HepG2 (cell line): ENCODE results near the gene BUB1B. TPM values are rescaled to one million over a fixed set of nuclear protein-coding genes. Genes with fewer than 3 reads are reported as not detected.
A peak's percentile ranks its signal among the peaks of the same experiment; 100 is the strongest.

Experiments used
- ATAC-seq: fragments of 200-7000 bp; cut with Tn5 transposase; 3 replicates; pipeline ENCODE4 v1.9.1; 2020; ENCODE audit warnings: mild to moderate bottlenecking, moderate library complexity
- BruUV-seq: library from RNA; stranded (reverse); fragments of 400-500 nt; replicated peaks from 2 replicates; lab custom pipeline; 2021; lab: Mats Ljungman, UMichigan
- CTCF ChIA-PET: fragments of 300-600 bp; formaldehyde crosslinking; extraction: SDS; loops from one replicate; lab custom pipeline; 2021; ENCODE audit warnings: low total read pairs, inconsistent platforms, low intra/inter-chr PET ratio; lab: Yijun Ruan, JAX
- POLR2A ChIA-PET: fragments of 350-600 bp; sonication (Branson Sonifier 250); formaldehyde crosslinking; loops from one replicate; lab custom pipeline; 2020; ENCODE audit warnings: antibody characterized with exemption, inconsistent platforms; lab: Yijun Ruan, JAX
- DNase-seq: peaks from one replicate; pipeline ENCODE4 v3.0.0-alpha.2; 2015; ENCODE audit warnings: low spot score
- FAIRE-seq: peaks from 3 replicates; lab custom pipeline; 2011; peaks lifted over from hg19 to GRCh38; lab: Jason Lieb, UNC
- H2AFZ ChIP-seq: one replicate; pipeline ENCODE4 v1.6.1; 2011; ENCODE audit warnings: low read length, inconsistent platforms
- H3K27ac ChIP-seq: fragments of 300-600 bp; 3 replicates; pipeline ENCODE4 v1.8.0; 2011; ENCODE audit warnings: mixed run types, mild to moderate bottlenecking, mixed read lengths, low read length, inconsistent platforms; ENCODE audit not compliant: insufficient read depth; ENCODE audit errors: extremely low read length
- H3K27me3 ChIP-seq, 2 experiments: fragments of 200-600 bp in 1 of 2; 2 replicates in 1 of 2; 3 replicates in 1 of 2; pipeline versions ENCODE4 v1.6.0 to v1.8.0; 2011; ENCODE audit warnings: low read length in 2 of 2, mild to moderate bottlenecking in 2 of 2, moderate library complexity in 2 of 2, inconsistent platforms in 1 of 2; ENCODE audit not compliant: insufficient read depth in 2 of 2, control insufficient read depth in 1 of 2
- H3K36me3 ChIP-seq, 2 experiments: fragments of 200-600 bp in 1 of 2; replicated peaks in 1 of 2; 2 replicates in 1 of 2; 3 replicates in 1 of 2; pipeline versions ENCODE4 v1.5.1 to v1.8.0; 2011; ENCODE audit warnings: low read length in 2 of 2, inconsistent platforms in 1 of 2; ENCODE audit not compliant: insufficient read depth in 2 of 2, control insufficient read depth in 1 of 2
- H3K4me1 ChIP-seq: 2 replicates; pipeline ENCODE4 v1.5.1; 2012; ENCODE audit warnings: low read length, inconsistent platforms; ENCODE audit not compliant: insufficient read depth
- H3K4me2 ChIP-seq: 2 replicates; pipeline ENCODE4 v1.6.0; 2011; ENCODE audit warnings: low read depth, low read length, inconsistent platforms
- H3K4me3 ChIP-seq, 3 experiments: fragments of 200-600 bp in 1 of 3; sonication (generic), shearing (Covaris generic) in 1 of 3; replicated peaks in 1 of 3; 2 replicates each; pipeline ENCODE4 v1.5.1; 2011 to 2016; ENCODE audit warnings: low read length in 3 of 3, inconsistent platforms in 2 of 3, low read depth in 2 of 3, mild to moderate bottlenecking in 2 of 3, control low read depth in 1 of 3, mixed read lengths in 1 of 3; ENCODE audit not compliant: insufficient read depth in 1 of 3
- H3K79me2 ChIP-seq: one replicate; pipeline ENCODE4 v1.6.1; 2011; ENCODE audit warnings: low read length, inconsistent platforms; ENCODE audit not compliant: insufficient read depth
- H3K9ac ChIP-seq: 2 replicates; pipeline ENCODE4 v1.6.0; 2011; ENCODE audit warnings: mild to moderate bottlenecking, low read depth, low read length, inconsistent platforms; ENCODE audit not compliant: insufficient read depth
- H3K9me3 ChIP-seq: 2 replicates; pipeline ENCODE4 v1.5.1; 2012; ENCODE audit warnings: mild to moderate bottlenecking, low read length
- H4K20me1 ChIP-seq: 2 replicates; pipeline ENCODE4 v1.6.0; 2011; ENCODE audit warnings: inconsistent platforms, mild to moderate bottlenecking, low read length, moderate library complexity; ENCODE audit not compliant: insufficient read depth
- ARNT2 ChIP-seq: sonication (generic); formaldehyde crosslinking; IDR thresholded peaks from 2 replicates; pipeline ENCODE4 v1.8.0; 2022; ENCODE audit warnings: mild to moderate bottlenecking, low read depth, missing genetic modification reagents, moderate library complexity
- ARNTL ChIP-seq: sonication (generic); formaldehyde crosslinking; IDR thresholded peaks from 2 replicates; pipeline ENCODE4 v1.4.0; 2020; ENCODE audit warnings: mild to moderate bottlenecking, missing genetic modification reagents
- HNF4A ChIP-seq: sonication (generic); formaldehyde crosslinking; IDR thresholded peaks from 2 replicates; pipeline ENCODE4 v1.4.0; 2020; ENCODE audit warnings: missing genetic modification reagents
- NFYC ChIP-seq: IDR thresholded peaks from 2 replicates; pipeline ENCODE4 v1.6.1; 2016; ENCODE audit warnings: missing genetic modification reagents, missing compliant biosample characterization
- NR1H2 ChIP-seq: sonication (generic); formaldehyde crosslinking; IDR thresholded peaks from 2 replicates; pipeline ENCODE4 v1.8.1; 2022; ENCODE audit warnings: low read depth, missing genetic modification reagents, borderline replicate concordance
- NR2F1 ChIP-seq, 2 experiments: fragments of 450-650 bp in 1 of 2; formaldehyde crosslinking in 1 of 2; IDR thresholded peaks; 2 replicates each; pipeline versions ENCODE4 v1.5.0 to v1.6.1; 2016 to 2020; ENCODE audit warnings: mild to moderate bottlenecking in 1 of 2, missing compliant biosample characterization in 1 of 2, missing genetic modification reagents in 1 of 2, moderate library complexity in 1 of 2
- TBX2 ChIP-seq: sonication (generic); formaldehyde crosslinking; IDR thresholded peaks from 2 replicates; pipeline ENCODE4 v1.5.0; 2020; ENCODE audit warnings: missing genetic modification reagents, mild to moderate bottlenecking, borderline replicate concordance
- THAP11 ChIP-seq: IDR thresholded peaks from 2 replicates; pipeline ENCODE4 v1.6.1; 2016; ENCODE audit warnings: missing biosample characterization, missing genetic modification reagents
- ZKSCAN8 ChIP-seq: IDR thresholded peaks from 2 replicates; pipeline ENCODE4 v1.6.1; 2016; ENCODE audit warnings: borderline replicate concordance, missing genetic modification reagents, missing compliant biosample characterization
- ZNF3 ChIP-seq: IDR thresholded peaks from 2 replicates; pipeline ENCODE4 v1.7.0; 2017; ENCODE audit warnings: inconsistent platforms
- ZNF703 ChIP-seq: sonication (generic); formaldehyde crosslinking; IDR thresholded peaks from 2 replicates; pipeline ENCODE4 v1.5.1; 2020; ENCODE audit warnings: missing genetic modification reagents, mild to moderate bottlenecking, moderate library complexity, borderline replicate concordance
- ZNF790 ChIP-seq: sonication (generic); formaldehyde crosslinking; IDR thresholded peaks from 2 replicates; pipeline ENCODE4 v1.8.0; 2022; ENCODE audit warnings: missing genetic modification reagents, mild to moderate bottlenecking, borderline replicate concordance
- WGBS: methylation state at CpG from one replicate; pipeline ENCODE4 v1.1.6; 2017; ENCODE audit warnings: low lambda C conversion rate; 5-methylcytosine and 5-hydroxymethylcytosine counted together
- in situ Hi-C: cut with HindIII; loops from 2 replicates; pipeline ENCODE4 v1.10.0; 2017; ENCODE audit warnings: low pct_unique_long_range_greater_than_20kb; ENCODE audit not compliant: extremely low pct_ligation_motif_present
- intact Hi-C: fragments of 100-400 bp; cut with micrococcal nuclease; formaldehyde crosslinking; loops from one replicate; pipeline ENCODE4 v1.10.0; 2022; ENCODE audit not compliant: unreplicated experiment
- polyA plus RNA-seq, 8 experiments: library from polyadenylated mRNA; depleted of rRNA in 3 of 8; stranded (reverse) in 7 of 8; unstranded in 1 of 8; fragments of >200 nt; fragmentation: Illumina TruSeq in 4 of 8; extraction: Trizol in 4 of 8; gene quantifications; 2 replicates each; pipeline versions ENCODE4 v1.2.1 to v1.2.3, GENCODE V29; 2011 to 2016; ENCODE audit warnings: low read depth in 4 of 8, missing spikeins in 1 of 8, mixed read lengths in 1 of 8; ENCODE audit not compliant: insufficient read depth in 1 of 8
- total RNA-seq, 5 experiments: library from RNA; depleted of rRNA; stranded (reverse); fragments of >200 nt; fragmentation: Illumina TruSeq; extraction: Trizol; gene quantifications; 2 replicates each; pipeline ENCODE4 v1.2.3, GENCODE V29; 2016; ENCODE audit warnings: low read depth in 1 of 5
- TF ChIP-seq, protein P1 (sequence below): sonication (generic); formaldehyde crosslinking; IDR thresholded peaks from 2 replicates; pipeline ENCODE4 v1.8.0; 2022; ENCODE audit warnings: missing genetic modification reagents, low read depth, mild to moderate bottlenecking, borderline replicate concordance
- TF ChIP-seq, protein P2 (sequence below), 2 experiments: sonication (generic) in 1 of 2; formaldehyde crosslinking in 1 of 2; IDR thresholded peaks; 2 replicates each; pipeline versions ENCODE4 v1.5.1 to v1.6.1; 2011 to 2020; ENCODE audit warnings: borderline replicate concordance in 1 of 2, low read depth in 1 of 2, low read length in 1 of 2, mild to moderate bottlenecking in 1 of 2, missing genetic modification reagents in 1 of 2, moderate library complexity in 1 of 2
- TF ChIP-seq, protein P3 (sequence below): sonication (generic); formaldehyde crosslinking; IDR thresholded peaks from 2 replicates; pipeline ENCODE4 v1.8.0; 2022; ENCODE audit warnings: missing genetic modification reagents, mild to moderate bottlenecking, moderate library complexity, borderline replicate concordance
- TF ChIP-seq, protein P4 (sequence below): sonication (generic); formaldehyde crosslinking; IDR thresholded peaks from 2 replicates; pipeline ENCODE4 v1.8.1; 2023; ENCODE audit warnings: mild to moderate bottlenecking, moderate library complexity, missing genetic modification reagents

Gene BUB1B
- total and polyA plus RNA-seq, 2 of the 13 experiments (the other 11 are each of a cell fraction or from before 2014, with no cell fraction given) = 26.2 to 63.5 TPM

DNA sequence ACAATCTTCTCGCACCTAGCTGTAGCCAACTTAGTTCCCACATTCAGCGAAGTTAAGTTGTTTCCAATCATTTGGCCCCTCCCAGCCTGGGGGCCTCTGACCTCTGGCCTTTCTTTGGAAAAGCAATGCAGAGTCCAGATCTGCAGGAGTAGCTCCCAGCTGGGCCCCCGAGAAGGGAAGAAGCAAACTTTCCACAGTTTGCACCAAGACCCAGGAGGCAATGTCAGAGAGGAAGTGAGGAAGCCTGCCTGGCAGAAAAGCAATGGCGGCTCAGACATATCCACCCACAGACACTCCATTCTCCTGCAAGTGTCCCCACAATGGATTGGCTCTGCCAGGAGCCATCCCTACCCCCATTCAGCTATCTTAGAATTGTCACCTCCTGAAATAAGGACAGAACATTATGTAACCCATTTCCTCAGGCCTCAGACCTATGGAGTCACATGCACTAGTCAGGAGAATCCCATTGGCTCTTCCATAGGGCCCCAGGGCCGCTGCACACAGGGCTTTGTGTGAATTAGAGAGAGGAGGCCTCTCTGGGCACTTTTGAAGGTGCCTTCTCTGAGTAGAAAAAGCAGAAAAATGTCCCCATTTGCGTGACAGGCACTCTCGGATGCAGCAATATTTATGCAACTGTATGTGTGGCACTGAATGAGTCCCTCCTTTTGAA lies 3.0 kb upstream of the BUB1B start:
- DNase-seq (no peak), FAIRE-seq (no peak), ATAC-seq (no peak)
- peaks cover 20% of the 10 kb centered on the region for H3K79me2 ChIP-seq
- WGBS = 50% methylated on average over 7 of the region's 7 CpGs
- in situ Hi-C loops (no loop called here), intact Hi-C loops (no loop called here)
- POLR2A ChIA-PET = interaction anchor here (0.9 to 1.5 kb wide), 4 partner anchors 49 to 122 kb away, joined by 3 to 11 read pairs (median 4); partner anchors contain the start of gene BMF
- no peaks in the 10 kb centered on the region; a peak in 2 of 5 replicates for H3K27me3 ChIP-seq
- BruUV-seq = no TSS peak
- peak overlapping the region; percentile 59 for H3K4me2 ChIP-seq
- peaks cover 44% of the 10 kb centered on the region for H3K4me1 ChIP-seq
- no peaks in the 10 kb centered on the region for H3K9me3 ChIP-seq
- peak overlapping the region; percentile 95 for H2AFZ ChIP-seq
- H3K4me3 ChIP-seq = peak overlapping the region in 1 of 3 experiments; percentile 2; a peak in 1 of 6 replicates
- no peaks in the 10 kb centered on the region for H4K20me1 ChIP-seq
- CTCF ChIA-PET = no interaction called here
- H3K27ac ChIP-seq = no peak overlapping the region
- no peak overlapping the region for H3K9ac ChIP-seq
- H3K36me3 ChIP-seq = no peaks in the 10 kb centered on the region
- TF ChIP-seq, protein P1, sequence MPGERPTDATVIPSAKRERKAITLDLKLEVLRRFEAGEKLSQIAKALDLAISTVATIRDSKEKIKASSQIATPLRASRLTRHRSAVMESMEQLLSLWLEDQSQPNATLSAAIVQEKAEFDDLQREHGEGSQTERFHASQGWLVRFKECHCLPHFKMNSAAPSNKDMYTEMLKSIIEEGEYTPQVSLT (CRISPR knock-in tag) = no peak
- TF ChIP-seq HNF4A (CRISPR knock-in tag) (peak; percentile 32; the same call in 1 of the 2 replicates), ZNF703 (CRISPR knock-in tag) (no peak), ARNT2 (no peak), ARNTL (CRISPR knock-in tag) (no peak), NR1H2 (no peak), TBX2 (CRISPR knock-in tag) (no peak), THAP11 (peak; percentile 20; the same call in 1 of the 2 replicates), NR2F1 (CRISPR knock-in tag; IDR thresholded peaks at IDR 0.05) (peak in 1 of 2 experiments; percentile 53; a peak in 1 of 4 replicates), ZKSCAN8 (CRISPR knock-in tag) (no peak), ZNF3 (CRISPR knock-in tag) (no peak), NFYC (CRISPR knock-in tag) (peak; percentile 32; the same call in 1 of the 2 replicates), ZNF790 (no peak)
- TF ChIP-seq, protein P2, sequence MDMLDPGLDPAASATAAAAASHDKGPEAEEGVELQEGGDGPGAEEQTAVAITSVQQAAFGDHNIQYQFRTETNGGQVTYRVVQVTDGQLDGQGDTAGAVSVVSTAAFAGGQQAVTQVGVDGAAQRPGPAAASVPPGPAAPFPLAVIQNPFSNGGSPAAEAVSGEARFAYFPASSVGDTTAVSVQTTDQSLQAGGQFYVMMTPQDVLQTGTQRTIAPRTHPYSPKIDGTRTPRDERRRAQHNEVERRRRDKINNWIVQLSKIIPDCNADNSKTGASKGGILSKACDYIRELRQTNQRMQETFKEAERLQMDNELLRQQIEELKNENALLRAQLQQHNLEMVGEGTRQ (IDR thresholded peaks at IDR 0.05; ENCODE audit: low read depth, low read length) = no peak
- TF ChIP-seq, protein P2 (CRISPR knock-in tag; IDR thresholded peaks at IDR 0.05; ENCODE audit: borderline replicate concordance) = peak; percentile 51; the same call in 1 of the 2 replicates
- TF ChIP-seq, protein P3, sequence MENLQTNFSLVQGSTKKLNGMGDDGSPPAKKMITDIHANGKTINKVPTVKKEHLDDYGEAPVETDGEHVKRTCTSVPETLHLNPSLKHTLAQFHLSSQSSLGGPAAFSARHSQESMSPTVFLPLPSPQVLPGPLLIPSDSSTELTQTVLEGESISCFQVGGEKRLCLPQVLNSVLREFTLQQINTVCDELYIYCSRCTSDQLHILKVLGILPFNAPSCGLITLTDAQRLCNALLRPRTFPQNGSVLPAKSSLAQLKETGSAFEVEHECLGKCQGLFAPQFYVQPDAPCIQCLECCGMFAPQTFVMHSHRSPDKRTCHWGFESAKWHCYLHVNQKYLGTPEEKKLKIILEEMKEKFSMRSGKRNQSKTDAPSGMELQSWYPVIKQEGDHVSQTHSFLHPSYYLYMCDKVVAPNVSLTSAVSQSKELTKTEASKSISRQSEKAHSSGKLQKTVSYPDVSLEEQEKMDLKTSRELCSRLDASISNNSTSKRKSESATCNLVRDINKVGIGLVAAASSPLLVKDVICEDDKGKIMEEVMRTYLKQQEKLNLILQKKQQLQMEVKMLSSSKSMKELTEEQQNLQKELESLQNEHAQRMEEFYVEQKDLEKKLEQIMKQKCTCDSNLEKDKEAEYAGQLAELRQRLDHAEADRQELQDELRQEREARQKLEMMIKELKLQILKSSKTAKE (CRISPR knock-in tag) = no peak
- TF ChIP-seq, protein P4, sequence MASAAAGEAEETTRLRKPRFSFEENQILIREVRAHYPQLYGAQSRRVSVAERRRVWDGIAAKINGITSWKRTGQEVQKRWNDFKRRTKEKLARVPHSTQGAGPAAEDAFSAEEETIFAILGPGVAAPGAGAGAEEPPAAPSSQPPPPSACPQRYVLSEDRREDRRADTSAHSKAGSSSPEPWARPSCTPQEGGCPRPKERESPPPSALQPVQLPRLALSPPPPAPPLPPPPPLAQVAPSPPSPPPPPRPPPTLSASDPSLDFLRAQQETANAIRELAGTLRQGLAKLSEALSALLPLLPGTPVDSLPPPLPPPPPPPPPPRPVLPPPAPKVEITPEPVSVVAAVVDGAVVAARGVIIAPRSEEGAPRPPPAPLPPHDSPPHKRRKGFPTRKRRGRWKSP (CRISPR knock-in tag) = no peak
